Measurements from ENCODE around the gene CAMK2A. TPM values are rescaled to one million over a fixed set of nuclear protein-coding genes. Genes with fewer than 3 reads are reported as not detected.

Gene CAMK2A
- total RNA-seq, 1 donor from 2014 or later, result 22.7 TPM

DNA sequence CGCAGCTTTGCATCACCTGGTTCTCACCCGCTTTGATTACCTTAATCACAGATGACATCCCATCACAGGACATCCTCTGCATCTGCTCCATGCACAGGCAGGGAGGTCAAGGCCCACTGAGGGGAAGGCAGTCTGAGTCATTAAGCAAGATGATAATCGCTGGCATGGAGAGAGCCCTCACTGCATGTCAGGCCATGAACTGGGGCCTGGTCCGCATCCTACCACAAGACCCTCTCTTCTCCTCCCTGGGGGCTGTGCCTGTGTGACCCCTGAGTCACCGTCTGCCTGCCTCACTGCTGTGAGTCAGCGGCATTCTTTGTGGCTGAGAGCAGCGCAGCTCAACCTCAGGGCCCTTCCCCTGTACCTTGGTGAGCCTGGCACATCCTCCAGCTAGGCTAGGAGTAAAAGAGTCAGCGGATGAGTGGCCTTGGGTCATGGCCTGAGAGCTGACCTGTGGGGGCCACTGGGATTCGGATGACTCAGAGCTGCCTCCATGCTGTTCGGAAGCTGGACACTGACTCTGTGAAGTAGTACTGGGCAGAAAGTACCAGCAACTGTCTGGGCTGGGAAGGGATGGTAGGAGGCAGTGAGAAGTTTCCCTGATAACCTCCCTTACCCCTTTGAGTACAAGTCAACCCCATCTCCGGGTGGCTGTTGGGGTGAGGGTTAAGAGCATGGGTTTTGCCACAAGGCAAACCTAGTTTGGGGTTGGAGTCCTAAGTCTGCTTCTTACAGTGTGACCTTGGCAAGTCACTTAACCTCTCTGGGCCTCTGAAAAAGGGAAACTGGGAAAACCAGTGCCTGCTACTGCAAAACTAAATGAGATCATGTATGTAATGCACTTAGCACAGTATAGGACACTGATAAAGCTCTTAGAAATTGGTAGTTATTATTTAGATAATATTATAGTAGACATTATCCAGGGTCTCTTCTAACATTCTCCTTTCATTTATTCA is 27.8 kb upstream of the CAMK2A start:
- DNase-seq (ENCODE audit: low spot score), result peak; percentile 55
- intact Hi-C loops (cut with DNase I), result no loop called here

GRCh38 chr5:150316320-150316719 is 26.7 kb upstream of the CAMK2A start:
- DNase-seq (ENCODE audit: low spot score), result no peak
- intact Hi-C loops (cut with DNase I), result no loop called here

DNA sequence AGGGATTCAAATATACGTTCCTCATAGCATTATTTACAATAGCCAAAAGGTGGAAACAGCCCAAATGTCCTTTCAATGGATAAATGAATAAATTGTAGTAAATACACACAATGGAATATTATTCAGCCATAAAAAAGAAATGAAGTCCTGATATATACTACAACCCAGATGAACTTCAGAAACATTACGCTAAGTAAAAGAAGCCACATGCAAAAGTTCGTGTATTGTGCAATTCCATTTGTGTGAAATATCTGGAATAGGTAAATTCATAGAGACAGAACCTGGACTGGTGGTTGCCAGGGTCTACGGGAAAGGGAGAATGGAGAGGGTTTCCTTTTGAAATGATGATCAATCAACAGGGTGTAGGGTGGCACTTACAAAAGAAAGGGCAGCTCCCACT is 25.7 kb upstream of the CAMK2A start:
- intact Hi-C loops (cut with DNase I), result no loop called here
- DNase-seq (ENCODE audit: low spot score), result peak; percentile 4

DNA sequence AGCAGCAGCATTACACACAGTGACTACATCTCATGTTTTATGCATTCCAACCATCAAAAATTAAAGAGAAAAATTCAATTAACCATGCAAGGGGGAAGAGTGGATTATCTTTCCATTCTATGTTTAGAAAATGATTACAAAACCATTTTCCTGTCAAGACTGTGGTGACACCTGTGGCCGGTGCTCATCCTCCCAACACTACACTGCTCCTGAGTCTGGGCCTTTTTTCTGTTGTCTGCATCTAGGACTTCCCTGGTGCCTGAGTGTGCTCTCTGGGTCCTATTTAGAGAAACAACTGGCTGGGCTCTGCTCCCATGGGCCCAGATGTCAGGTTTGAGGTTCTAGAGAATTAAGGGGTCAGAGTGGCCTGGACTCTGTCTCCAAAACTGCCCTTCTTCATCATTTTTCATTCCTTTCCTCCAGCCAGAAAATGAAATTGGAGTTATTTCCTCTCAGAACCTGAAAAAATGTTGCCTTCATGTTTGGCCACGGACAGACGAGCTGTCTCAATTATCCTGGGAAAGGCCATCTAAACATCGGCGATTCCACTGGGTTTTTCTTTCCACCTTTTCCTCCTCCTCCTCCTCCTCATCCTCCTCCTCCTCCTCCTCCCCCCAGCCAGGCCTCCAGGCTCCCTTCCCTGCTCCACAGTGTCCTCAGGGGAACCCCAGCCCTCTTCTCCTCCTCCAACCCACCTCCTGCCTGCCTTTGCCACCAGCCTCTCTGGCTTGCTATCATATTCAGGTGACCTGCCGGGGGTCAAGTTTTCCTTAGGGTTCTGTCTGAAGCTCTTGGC is 24.5 kb upstream of the CAMK2A start:
- intact Hi-C loops (cut with DNase I), result no loop called here
- DNase-seq (ENCODE audit: low spot score), result peak; percentile 39

GRCh38 chr5:150313501-150313900 is 23.9 kb upstream of the CAMK2A start:
- intact Hi-C loops (cut with DNase I), result no loop called here
- DNase-seq (ENCODE audit: low spot score), result no peak

DNA sequence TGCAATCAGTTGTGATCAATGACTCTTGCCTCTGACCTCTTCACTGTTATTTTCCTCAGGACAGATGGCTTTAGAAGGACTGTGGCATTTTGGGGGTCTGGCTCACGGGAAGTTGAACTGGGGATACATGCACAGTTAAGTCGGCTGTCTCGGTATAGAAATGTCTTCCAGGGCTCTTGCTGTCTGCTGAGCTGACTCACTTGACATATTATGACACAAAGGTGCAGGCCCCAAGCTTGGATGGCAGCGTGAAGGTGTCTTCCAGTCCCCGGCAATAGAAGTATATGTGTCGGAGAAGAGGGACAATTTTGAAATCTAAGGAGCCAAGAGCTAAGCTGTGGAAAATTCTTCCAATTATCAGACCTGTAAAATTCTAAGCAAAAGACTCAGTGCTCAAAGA is 22.9 kb upstream of the CAMK2A start:
- peak; percentile 43 for DNase-seq (ENCODE audit: low spot score)
- intact Hi-C loops (cut with DNase I), result no loop called here

DNA sequence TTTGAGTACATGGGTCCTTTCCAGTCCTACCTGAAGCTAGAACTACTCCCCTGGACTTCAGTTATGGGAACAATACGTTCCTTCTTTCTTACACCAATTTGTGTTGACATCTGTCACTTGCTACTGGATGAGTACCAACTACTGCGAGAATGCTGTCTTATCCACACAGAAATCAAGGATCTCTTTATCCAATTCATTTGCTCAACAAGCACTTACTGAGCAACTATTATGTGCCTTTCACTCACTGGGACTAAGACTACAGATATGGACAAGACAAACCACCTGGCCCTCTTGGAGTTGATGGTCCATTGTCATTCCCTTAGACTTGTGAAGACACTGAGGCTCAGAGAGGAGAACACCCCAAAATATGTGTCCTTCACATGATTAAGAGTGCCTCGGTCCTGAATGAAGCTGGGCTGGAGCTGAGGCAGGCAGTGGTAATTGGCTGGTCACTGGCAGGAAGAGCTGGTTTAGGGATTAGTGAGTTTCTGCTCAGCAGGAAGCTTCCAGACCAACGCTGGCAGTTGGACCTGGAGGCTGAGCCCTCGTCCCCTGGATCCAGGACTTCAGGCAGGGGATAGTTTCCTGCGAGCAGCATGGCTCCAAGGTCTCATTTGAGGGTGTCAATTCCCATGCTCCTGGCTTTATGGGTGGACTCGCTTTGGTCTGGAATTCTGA is 21.6 kb upstream of the CAMK2A start:
- intact Hi-C loops (cut with DNase I), result no loop called here
- DNase-seq (ENCODE audit: low spot score), result peak; percentile 19

DNA sequence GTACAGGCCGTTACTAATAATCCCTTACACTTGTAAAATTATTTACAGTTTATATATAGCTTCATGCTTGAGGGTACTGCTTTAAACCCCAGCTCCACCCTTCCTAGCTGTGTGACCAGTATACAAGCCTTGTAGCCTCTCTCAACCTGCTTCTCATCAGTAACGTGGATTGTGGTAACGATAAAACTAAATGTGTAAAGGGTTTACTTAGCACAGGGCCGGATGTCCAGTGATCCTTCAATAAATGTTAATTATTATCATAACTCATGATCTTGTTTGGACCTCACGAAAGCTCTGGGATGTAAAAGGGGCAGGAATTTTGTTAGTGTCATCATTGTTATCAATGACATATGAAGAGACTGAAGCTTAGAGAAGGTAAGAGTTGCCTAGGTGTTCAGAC is 20.7 kb upstream of the CAMK2A start:
- intact Hi-C loops (cut with DNase I), result no loop called here

DNA sequence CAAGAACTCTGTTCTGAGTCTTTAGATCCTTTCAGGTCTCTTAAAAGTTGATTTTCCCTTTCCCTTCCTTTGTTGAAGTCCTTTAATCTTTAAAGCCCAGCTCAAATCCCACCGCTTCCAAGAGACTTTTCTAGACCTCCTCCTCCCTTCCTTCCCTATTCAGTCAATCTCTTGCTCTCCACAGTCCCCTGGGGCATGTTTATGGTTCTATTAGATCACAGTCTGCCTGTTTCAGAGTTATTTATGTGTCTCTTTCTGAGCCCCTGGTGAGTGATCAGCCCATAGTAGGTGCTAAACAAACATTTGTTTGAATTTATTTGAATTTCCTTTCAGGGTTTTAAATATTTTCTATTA is 20.3 kb upstream of the CAMK2A start:
- no peak for DNase-seq (ENCODE audit: low spot score)
- intact Hi-C loops (cut with DNase I), result no loop called here

More for the DNA sequence above, 20.7 kb upstream of the CAMK2A start:
- no peak for DNase-seq (ENCODE audit: low spot score)

- intact Hi-C loops (cut with DNase I), result no loop called here
- peak; percentile 44 for DNase-seq (ENCODE audit: low spot score)
Measured at GRCh38 chr5:150309101-150309885, 19.7 kb upstream of the CAMK2A start.

DNA sequence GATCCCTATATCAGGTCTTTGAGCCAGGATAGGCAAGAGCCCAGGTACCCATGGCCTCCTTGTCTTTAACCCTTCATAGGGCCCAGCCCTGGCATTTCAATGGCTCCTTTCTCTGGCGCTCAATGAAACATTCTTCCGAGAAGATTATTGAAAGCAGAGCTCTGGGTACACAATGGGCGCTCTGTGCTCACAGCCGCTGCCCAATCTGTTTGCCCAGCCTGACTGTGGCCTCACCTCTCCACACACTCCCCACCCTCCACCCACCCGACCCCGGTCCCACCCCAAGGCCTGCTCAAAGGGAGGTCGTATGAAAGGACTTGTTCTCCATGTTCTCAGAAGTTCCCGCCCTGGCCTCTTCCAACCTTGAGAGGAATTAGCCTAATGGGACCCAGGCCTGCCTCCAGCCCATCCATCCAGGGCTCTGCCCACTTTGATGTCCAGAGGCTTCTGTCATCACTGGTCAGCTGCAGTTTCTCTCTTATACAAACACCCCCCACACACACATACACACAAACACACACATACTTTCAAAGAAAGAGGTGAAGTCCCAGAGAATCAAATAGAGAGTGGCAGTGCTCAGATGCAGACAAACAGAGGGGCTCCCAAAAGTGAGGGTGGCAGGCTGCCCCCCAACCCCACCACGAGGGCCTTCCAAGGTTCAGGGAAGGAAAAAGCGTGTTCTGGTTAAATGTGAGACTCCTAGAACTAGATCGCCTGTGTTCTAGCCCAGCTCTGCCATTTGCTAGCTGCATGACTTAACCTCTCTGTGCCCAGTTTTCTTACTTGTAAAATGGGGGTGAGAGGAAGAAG is 18.2 kb upstream of the CAMK2A start:
- peak; percentile 62 for DNase-seq (ENCODE audit: low spot score)
- intact Hi-C loops (cut with DNase I), result no loop called here

DNA sequence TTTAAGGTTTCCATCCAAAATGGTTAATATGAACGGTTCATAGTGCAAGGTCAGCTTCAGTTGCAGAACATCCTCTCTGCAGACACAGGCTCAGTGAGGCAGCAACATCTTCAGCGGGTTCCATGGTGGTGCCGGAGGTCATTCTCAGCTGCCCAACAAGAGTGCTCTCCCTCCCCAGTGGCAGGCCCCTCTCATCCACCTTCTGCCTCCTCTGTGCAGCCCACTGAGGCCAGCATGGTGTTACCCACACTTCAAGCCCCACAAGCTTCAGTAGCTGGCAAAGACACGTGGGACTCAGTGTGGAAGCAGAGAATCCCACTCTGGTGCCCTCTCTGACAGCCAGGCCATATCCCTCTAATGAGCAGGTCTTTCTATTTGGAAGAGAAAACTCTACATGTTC is 17.2 kb upstream of the CAMK2A start:
- intact Hi-C loops (cut with DNase I), result no loop called here
- DNase-seq (ENCODE audit: low spot score), result peak; percentile 14

GRCh38 chr5:150305557-150305956 is 16.0 kb upstream of the CAMK2A start:
- intact Hi-C loops (cut with DNase I), result no loop called here
- DNase-seq (ENCODE audit: low spot score), result no peak

- intact Hi-C loops (cut with DNase I), result no loop called here
- DNase-seq (ENCODE audit: low spot score), result peak; percentile 3
Measured at GRCh38 chr5:150305095-150305494, 15.5 kb upstream of the CAMK2A start.

GRCh38 chr5:150304481-150305081 is 15.0 kb upstream of the CAMK2A start:
- intact Hi-C loops (cut with DNase I), result no loop called here

GRCh38 chr5:150303660-150304386 is 14.2 kb upstream of the CAMK2A start:
- DNase-seq (ENCODE audit: low spot score), result peak; percentile 12
- intact Hi-C loops (cut with DNase I), result no loop called here

More at GRCh38 chr5:150304481-150305081, 15.0 kb upstream of the CAMK2A start:
- DNase-seq (ENCODE audit: low spot score), result peak; percentile 35

- DNase-seq (ENCODE audit: low spot score), result no peak
- intact Hi-C loops (cut with DNase I), result no loop called here
Measured at GRCh38 chr5:150303070-150303615, 13.6 kb upstream of the CAMK2A start.

Data from cardiac septum (tissue), 1 donor.